GM13976 (cell line): Measurements from ENCODE around the gene FAM32A.

Experiments
- DNase-seq: peaks from one replicate; pipeline ENCODE4 v3.0.0; 2012; ENCODE audit warnings: low spot score
- in situ Hi-C: fragments of 300-500 bp; cut with MboI; formaldehyde crosslinking; loops from one replicate; pipeline ENCODE4 v1.12.0; 2022; ENCODE audit warnings: low sequenced_read_pairs, mixed read lengths, inconsistent platforms; ENCODE audit not compliant: unreplicated experiment
- TF ChIP-seq, protein P1 (sequence below): IDR thresholded peaks from 2 replicates; pipeline ENCODE4 v1.5.1; 2012; ENCODE audit warnings: borderline replicate concordance, mild to moderate bottlenecking; ENCODE audit not compliant: insufficient read depth; ENCODE audit errors: extremely low read depth, missing control alignments, control extremely low read depth

FAM32A gene

DNA sequence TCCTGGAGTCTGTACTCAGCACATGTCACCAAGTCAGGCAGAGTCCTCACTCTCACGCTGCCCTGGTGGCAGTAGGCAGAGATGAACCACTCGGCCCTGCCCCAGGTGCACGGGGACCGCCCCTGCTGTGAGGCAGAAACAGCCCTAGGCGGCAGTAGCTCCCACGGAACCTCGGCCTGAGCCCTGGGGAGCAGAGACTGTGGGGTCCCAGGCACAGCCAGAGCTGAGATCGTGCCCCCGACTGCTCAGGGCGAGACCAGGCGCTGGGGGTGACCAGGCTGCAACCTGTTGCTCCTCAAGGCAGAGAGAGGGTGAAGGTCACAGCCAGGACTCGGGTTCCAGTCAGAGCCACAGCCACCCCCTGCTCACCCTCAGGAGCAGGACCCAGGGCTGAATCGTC is 47.4 kb downstream of the FAM32A start:
- DNase-seq, result peak; percentile 15
- TF ChIP-seq, protein P1, sequence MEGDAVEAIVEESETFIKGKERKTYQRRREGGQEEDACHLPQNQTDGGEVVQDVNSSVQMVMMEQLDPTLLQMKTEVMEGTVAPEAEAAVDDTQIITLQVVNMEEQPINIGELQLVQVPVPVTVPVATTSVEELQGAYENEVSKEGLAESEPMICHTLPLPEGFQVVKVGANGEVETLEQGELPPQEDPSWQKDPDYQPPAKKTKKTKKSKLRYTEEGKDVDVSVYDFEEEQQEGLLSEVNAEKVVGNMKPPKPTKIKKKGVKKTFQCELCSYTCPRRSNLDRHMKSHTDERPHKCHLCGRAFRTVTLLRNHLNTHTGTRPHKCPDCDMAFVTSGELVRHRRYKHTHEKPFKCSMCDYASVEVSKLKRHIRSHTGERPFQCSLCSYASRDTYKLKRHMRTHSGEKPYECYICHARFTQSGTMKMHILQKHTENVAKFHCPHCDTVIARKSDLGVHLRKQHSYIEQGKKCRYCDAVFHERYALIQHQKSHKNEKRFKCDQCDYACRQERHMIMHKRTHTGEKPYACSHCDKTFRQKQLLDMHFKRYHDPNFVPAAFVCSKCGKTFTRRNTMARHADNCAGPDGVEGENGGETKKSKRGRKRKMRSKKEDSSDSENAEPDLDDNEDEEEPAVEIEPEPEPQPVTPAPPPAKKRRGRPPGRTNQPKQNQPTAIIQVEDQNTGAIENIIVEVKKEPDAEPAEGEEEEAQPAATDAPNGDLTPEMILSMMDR, result no peak
- in situ Hi-C loops, result no loop called here

DNA sequence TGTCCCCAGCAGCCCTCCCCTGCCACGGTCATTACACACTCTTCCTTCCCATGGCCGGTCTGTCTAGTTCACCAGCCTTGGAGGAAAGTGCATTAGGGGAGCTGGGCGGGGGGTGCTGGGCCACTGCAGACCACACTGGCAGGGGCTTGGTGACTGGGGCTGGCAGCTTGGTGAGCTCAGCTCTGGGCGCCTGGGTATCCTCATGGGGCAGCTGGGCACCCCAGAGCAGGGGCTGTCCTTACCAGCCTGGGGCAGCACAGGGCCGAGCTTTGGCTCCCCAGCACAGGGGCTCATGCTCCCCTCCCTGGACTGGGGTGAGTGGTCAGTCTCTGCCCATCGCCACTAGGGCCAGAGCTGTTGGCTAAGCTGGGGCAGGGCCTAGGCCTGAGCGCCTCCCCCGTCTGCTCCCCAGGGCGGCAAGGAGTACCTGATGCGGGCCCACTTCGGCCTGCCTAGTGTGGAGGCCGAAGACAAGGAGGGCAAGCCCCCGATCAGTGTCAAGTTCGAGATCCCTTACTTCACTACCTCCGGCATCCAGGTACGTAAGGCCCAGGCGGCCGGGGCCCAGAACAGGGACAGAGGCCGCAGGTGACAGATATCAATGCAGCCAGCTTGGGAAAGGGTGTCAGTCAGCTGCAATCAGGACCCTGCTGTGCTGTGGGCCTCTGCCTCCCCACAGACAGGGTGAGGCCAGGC is 48.0 kb downstream of the FAM32A start:
- in situ Hi-C loops, result no loop called here
- TF ChIP-seq, protein P1, result no peak
- peak; percentile 27 for DNase-seq

DNA sequence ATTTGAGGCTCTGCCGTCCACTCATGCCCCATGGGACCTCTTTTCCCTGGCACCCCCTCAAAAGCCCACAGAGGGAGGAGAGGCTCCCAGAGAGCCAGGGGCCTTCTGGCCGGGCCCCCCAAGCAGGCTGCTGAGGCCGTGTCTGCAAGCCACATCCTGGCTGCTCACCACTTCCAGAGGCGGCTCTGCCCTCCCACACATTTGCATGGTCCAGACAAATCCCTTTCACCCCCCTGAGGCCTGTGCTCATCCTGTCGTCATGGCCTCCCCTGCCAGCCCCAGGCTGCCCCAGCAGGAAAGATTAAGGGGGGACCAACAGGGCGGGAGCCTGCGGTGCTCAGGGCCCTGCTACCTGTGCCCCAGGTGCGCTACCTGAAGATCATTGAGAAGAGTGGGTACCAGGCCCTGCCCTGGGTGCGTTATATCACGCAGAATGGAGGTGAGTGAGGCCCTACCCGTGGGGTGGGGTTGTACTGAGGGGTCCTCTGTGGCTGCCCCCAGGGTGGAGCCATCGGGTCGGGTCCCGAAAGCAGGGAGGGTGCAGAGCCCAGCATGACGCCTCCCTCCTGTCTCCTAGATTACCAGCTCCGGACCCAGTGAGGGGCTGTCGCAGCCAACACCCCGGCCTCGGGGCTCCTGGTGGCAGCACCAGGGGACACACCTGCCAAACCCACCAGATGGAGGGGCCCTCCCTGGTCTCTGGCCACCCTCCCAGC is 48.8 kb downstream of the FAM32A start:
- TF ChIP-seq, protein P1, result no peak
- peak; percentile 28 for DNase-seq
- in situ Hi-C loops, result no loop called here

DNA sequence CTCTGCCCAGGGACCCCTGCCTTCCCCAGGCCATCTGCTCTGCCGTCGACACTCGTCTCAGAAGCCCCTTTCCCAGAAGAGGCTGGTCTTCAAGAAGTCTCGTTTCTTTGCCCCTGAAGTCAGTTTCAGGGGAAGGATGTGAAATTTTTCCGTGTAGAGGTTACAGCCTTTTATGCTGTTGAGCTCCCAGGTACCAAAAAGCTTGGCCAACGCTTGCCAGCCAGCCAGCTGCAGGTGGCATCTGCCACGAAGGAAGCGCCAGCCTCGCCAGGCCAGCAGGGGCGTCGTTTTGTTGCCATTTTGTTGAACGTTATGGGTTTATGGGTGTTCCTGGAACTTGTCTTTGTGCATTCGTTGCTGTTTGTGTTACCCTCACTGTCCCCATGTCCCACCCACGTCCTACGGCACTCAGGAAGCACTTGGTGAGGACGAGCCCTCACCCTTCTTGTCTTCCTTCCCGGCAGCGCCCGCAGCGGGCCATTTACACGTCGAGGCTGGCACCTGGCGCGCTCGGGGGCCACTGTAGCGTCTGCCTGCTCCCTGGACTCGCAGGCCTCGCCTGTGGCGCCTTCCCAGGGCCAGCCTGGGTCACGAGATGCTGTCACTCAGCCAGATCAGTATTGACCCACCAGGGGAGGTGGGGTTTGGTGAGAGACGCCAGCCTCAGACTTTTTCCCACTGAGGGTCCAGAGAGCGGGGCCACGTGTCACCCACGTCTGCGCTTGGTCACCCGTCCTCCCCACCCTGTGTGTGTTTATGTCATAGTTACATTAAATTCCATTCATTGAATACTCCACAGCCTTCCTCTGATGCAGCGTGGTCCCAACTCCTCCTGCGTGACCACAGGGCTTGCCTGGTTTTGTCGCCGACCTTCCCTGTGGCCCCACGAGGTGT is 49.6 kb downstream of the FAM32A start:
- TF ChIP-seq, protein P1, result no peak
- peak; percentile 27 for DNase-seq
- in situ Hi-C loops, result no loop called here

DNA sequence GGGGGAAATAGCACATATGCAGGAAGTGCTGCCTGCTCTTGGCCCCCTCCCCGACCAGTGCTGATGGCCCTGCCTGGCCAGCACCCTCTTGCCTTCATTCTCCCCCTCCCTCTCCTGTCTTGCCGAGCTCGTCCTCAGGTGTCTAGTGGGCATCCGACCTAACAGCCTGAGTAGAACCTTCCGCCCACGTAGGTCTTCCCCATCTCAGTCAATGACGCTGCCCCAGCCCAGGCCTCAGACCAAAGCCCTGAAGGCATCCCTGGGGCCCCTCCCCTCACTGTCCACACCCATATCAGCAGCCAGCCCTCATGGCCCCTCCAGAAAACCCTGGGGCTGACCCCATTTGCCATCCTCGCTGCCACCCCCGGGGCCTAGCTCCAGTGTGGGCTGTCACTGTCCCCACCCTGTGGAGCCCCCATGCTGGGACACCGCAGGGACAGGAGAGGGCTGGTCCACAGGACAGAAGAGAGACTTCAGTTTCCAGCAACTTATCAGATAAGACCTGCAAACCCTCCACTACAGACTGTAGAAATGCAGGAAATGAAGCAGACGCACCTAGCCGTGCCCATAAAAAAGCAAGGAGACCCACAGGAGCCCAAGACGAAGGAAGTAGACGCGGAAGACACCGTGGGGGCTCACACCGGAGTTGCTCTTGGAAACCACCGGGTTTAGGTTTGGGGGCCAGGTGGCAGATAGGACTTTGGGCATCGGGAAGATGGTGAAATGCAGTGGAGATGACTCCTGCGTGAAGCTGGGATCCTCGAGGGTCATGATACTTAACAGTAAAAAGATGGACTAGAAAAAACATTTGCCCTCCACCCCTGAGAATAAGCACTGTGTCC is 50.8 kb downstream of the FAM32A start:
- TF ChIP-seq, protein P1, result no peak
- in situ Hi-C loops, result no loop called here
- DNase-seq, result no peak
